Suprapubic skin (tissue), 4 donors: ENCODE data around the gene HSD17B8. TPM values are rescaled to one million over a fixed set of nuclear protein-coding genes. Genes with fewer than 3 reads are reported as not detected.

Experiments
- DNase-seq, 2 donors: peaks; one replicate each; pipeline ENCODE4 v3.0.0-alpha.2; 2019; ENCODE audit warnings: low spot score in 2 of 2
- H3K27ac ChIP-seq: fragments of 200-600 bp; sonication (generic); one replicate; pipeline ENCODE4 v1.5.1; 2019
- H3K27me3 ChIP-seq: fragments of 200-600 bp; sonication (generic); one replicate; pipeline ENCODE4 v1.5.1; 2019
- H3K36me3 ChIP-seq: fragments of 200-600 bp; sonication (generic); one replicate; pipeline ENCODE4 v1.5.1; 2019
- H3K4me1 ChIP-seq: fragments of 200-600 bp; sonication (generic); one replicate; pipeline ENCODE4 v1.5.1; 2019
- H3K4me3 ChIP-seq: fragments of 200-600 bp; sonication (generic); one replicate; pipeline ENCODE4 v1.5.1; 2019; ENCODE audit warnings: mild to moderate bottlenecking
- H3K9me3 ChIP-seq: fragments of 200-600 bp; sonication (generic); one replicate; pipeline ENCODE4 v1.5.1; 2019
- EP300 ChIP-seq: sonication (generic); formaldehyde crosslinking; IDR thresholded peaks from one replicate; pipeline ENCODE4 v1.6.1; 2017; ENCODE audit warnings: antibody characterized with exemption
- POLR2A ChIP-seq, 2 donors: fragments of 450-650 bp; IDR thresholded peaks; one replicate each; pipeline ENCODE4 v1.6.1; 2017; ENCODE audit warnings: antibody characterized with exemption in 2 of 2, mild to moderate bottlenecking in 2 of 2, moderate library complexity in 2 of 2
- POLR2AphosphoS5 ChIP-seq, 3 donors: sonication (generic); formaldehyde crosslinking; IDR thresholded peaks; one replicate each; pipeline ENCODE4 v1.6.1; 2017; ENCODE audit warnings: antibody characterized with exemption in 3 of 3
- WGBS: methylation state at CpG from one replicate; pipeline ENCODE4 v1.1.5; 2018; 5-methylcytosine and 5-hydroxymethylcytosine counted together
- total RNA-seq, 4 donors: library from RNA; depleted of rRNA; stranded (reverse); fragments of >200 nt; gene quantifications; one replicate each; pipeline ENCODE4 v1.1.0, GENCODE V29; 2016
- TF ChIP-seq, protein P1 (sequence below), 2 donors: fragments of 200-600 bp in 1 of 2; fragments of 450-650 bp in 1 of 2; sonication (generic) in 1 of 2; IDR thresholded peaks; one replicate each; pipeline ENCODE4 v1.5.1; 2016 to 2019; ENCODE audit warnings: antibody characterized with exemption in 2 of 2, mild to moderate bottlenecking in 1 of 2, moderate library complexity in 1 of 2

HSD17B8 gene
- total RNA-seq, 4 donors from 2014 or later = 26.2 to 66.0 (median 50.5) TPM

DNA sequence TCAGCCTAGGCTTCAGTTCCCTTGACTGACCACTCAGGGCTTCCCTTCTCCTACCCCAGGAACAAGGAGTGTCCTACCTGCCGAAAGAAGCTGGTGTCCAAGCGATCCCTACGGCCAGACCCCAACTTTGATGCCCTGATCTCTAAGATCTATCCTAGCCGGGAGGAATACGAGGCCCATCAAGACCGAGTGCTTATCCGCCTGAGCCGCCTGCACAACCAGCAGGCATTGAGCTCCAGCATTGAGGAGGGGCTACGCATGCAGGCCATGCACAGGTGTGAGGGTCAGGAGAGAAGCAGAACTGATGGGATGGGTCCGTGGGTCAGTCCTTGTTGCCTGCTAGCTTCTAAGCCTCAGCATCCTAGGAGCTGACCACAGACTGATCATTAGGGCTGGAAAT lies 5.4 kb downstream of the HSD17B8 start:
- Histone ChIP-seq H3K9me3 (no peaks in the 10 kb centered on the region), H3K27ac (no peak overlapping the region), H3K4me3 (no peak overlapping the region), H3K36me3 (peaks cover 2% of the 10 kb centered on the region), H3K4me1 (peaks cover 48% of the 10 kb centered on the region), H3K27me3 (no peaks in the 10 kb centered on the region)
- WGBS = 92% methylated on average over 5 of the region's 10 CpGs
- peak in 1 of 2 donors; percentile 64 for DNase-seq
- TF ChIP-seq, protein P1, sequence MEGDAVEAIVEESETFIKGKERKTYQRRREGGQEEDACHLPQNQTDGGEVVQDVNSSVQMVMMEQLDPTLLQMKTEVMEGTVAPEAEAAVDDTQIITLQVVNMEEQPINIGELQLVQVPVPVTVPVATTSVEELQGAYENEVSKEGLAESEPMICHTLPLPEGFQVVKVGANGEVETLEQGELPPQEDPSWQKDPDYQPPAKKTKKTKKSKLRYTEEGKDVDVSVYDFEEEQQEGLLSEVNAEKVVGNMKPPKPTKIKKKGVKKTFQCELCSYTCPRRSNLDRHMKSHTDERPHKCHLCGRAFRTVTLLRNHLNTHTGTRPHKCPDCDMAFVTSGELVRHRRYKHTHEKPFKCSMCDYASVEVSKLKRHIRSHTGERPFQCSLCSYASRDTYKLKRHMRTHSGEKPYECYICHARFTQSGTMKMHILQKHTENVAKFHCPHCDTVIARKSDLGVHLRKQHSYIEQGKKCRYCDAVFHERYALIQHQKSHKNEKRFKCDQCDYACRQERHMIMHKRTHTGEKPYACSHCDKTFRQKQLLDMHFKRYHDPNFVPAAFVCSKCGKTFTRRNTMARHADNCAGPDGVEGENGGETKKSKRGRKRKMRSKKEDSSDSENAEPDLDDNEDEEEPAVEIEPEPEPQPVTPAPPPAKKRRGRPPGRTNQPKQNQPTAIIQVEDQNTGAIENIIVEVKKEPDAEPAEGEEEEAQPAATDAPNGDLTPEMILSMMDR (IDR thresholded peaks at IDR 0.05) = no peak
- no peak for TF ChIP-seq POLR2AphosphoS5 (IDR thresholded peaks at IDR 0.05)
- TF ChIP-seq EP300 = no peak
- no peak for TF ChIP-seq POLR2A (IDR thresholded peaks at IDR 0.05)

DNA sequence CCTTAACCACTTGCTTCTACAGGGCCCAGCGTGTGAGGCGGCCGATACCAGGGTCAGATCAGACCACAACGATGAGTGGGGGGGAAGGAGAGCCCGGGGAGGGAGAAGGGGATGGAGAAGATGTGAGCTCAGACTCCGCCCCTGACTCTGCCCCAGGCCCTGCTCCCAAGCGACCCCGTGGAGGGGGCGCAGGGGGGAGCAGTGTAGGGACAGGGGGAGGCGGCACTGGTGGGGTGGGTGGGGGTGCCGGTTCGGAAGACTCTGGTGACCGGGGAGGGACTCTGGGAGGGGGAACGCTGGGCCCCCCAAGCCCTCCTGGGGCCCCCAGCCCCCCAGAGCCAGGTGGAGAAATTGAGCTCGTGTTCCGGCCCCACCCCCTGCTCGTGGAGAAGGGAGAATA lies 6.7 kb downstream of the HSD17B8 start:
- no peaks in the 10 kb centered on the region for H3K27me3 ChIP-seq
- no peak overlapping the region for H3K4me3 ChIP-seq
- H3K36me3 ChIP-seq = peaks cover 2% of the 10 kb centered on the region
- peak in 1 of 2 donors; percentile 44 for DNase-seq
- H3K9me3 ChIP-seq = no peaks in the 10 kb centered on the region
- peaks cover 39% of the 10 kb centered on the region for H3K4me1 ChIP-seq
- 82% methylated on average over 14 of the region's 17 CpGs for WGBS
- TF ChIP-seq POLR2AphosphoS5 (IDR thresholded peaks at IDR 0.05) (no peak), POLR2A (IDR thresholded peaks at IDR 0.05) (no peak), EP300 (no peak)
- TF ChIP-seq, protein P1 (IDR thresholded peaks at IDR 0.05) = no peak
- no peak overlapping the region for H3K27ac ChIP-seq

DNA sequence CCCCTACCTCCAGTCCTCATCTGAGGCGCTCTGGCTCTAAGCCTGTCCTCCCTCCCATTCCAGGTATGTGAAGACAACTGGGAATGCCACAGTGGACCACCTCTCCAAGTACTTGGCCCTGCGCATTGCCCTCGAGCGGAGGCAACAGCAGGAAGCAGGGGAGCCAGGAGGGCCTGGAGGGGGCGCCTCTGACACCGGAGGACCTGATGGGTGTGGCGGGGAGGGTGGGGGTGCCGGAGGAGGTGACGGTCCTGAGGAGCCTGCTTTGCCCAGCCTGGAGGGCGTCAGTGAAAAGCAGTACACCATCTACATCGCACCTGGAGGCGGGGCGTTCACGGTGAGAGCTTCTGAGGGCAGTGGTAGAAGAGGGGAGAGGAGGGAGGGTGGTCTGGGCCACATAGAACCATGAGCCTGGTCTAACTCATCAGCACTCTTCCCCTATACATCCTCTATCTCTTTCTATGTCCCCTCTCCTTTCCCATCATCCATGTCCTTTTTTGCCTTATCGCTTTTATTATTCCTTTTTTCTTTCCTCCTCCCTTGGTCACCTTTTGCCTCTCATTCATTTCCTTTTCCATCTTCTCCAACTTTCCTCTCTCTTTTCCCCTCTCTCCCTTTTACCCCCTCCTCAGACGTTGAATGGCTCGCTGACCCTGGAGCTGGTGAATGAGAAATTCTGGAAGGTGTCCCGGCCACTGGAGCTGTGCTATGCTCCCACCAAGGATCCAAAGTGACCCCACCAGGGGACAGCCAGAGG lies 7.4 kb downstream of the HSD17B8 start:
- Histone ChIP-seq H3K9me3 (no peaks in the 10 kb centered on the region), H3K27ac (no peak overlapping the region), H3K36me3 (peaks cover 2% of the 10 kb centered on the region), H3K4me1 (peaks cover 37% of the 10 kb centered on the region), H3K4me3 (no peak overlapping the region), H3K27me3 (no peaks in the 10 kb centered on the region)
- WGBS = 84% methylated on average over 16 of the region's 18 CpGs
- peak in 1 of 2 donors; percentile 45 for DNase-seq
- TF ChIP-seq EP300 (no peak), POLR2A (IDR thresholded peaks at IDR 0.05) (no peak), POLR2AphosphoS5 (IDR thresholded peaks at IDR 0.05) (no peak)
- TF ChIP-seq, protein P1 (IDR thresholded peaks at IDR 0.05) = no peak

DNA sequence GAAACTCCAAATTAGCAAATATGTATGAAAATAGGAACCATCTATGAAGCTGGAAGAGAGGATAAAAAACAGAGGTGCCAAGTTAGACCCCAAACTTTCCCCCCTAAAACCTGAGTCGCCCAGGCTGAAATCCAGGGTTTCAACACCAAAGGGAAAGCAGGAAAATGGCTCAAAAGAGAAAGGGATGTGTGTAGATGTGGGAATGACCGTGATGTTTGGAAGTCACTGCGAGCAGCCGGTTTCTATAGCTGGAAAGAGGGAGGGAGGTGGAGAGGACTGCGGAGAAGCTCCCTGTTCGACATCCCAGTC lies 8.4 kb downstream of the HSD17B8 start:
- no peak for DNase-seq
- WGBS = 4% methylated on average over 6 of the region's 6 CpGs
- TF ChIP-seq EP300 (no peak), POLR2AphosphoS5 (IDR thresholded peaks at IDR 0.05) (no peak), POLR2A (IDR thresholded peaks at IDR 0.05) (no peak)
- TF ChIP-seq, protein P1 (IDR thresholded peaks at IDR 0.05) = no peak
- Histone ChIP-seq H3K27ac (no peak overlapping the region), H3K36me3 (peaks cover 2% of the 10 kb centered on the region), H3K4me1 (peaks cover 29% of the 10 kb centered on the region), H3K9me3 (no peaks in the 10 kb centered on the region), H3K27me3 (no peaks in the 10 kb centered on the region), H3K4me3 (peak overlapping the region; percentile 56)

DNA sequence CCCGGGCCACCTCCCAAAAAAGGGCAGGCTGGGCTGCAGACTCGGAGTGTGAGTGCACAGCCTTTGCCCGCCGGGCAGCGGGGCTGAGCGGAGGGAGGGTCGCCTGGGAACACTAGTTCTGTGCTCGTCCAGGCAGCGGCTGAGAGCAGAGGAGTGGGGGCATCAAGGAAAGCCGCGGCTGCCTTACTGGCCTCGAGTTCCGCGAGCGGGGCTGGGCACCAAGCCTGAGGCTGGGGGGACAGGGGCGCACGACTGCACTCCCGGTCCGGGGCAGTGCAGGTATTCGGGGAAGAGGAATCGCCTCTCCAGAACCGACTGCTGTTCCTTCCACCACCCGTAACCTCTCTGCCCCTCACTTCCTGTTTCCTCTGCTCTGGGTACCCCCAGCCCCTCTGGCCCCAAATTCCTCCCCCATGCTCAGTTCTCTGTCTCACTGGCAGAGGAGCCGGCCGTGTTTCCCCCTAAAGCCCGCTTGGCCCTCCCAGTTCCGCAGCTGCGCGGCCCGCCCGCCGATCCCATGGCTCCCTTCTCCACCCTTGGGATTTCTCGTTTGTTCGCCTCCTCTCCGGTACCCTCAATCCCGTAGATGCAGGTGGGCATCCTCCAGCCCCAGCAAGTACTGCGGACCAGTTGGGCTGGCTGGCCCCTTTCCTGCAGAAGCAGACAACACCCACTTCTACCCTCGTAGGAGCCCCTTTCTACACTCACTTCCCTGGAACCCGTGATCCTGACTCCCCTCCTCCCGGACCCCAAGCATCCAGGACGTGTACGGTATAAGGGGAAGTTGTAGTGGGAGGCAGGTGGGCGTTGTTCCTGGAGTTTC lies 8.9 kb downstream of the HSD17B8 start:
- peaks cover 29% of the 10 kb centered on the region for H3K4me1 ChIP-seq

More for the DNA sequence above, 8.9 kb downstream of the HSD17B8 start:
- Histone ChIP-seq H3K27me3 (no peaks in the 10 kb centered on the region), H3K9me3 (no peaks in the 10 kb centered on the region), H3K27ac (no peak overlapping the region), H3K4me3 (peak overlapping the region; percentile 56), H3K36me3 (peaks cover 2% of the 10 kb centered on the region)
- DNase-seq = peak in 1 of 2 donors; percentile 67
- TF ChIP-seq EP300 (no peak), POLR2AphosphoS5 (IDR thresholded peaks at IDR 0.05) (no peak), POLR2A (IDR thresholded peaks at IDR 0.05) (no peak)
- TF ChIP-seq, protein P1 (IDR thresholded peaks at IDR 0.05) = no peak
- under 1% methylated on average over 28 of the region's 43 CpGs for WGBS
